Hepatocyte (in vitro differentiated cells): Measurements from ENCODE around the gene RNF41. TPM values are rescaled to one million over a fixed set of nuclear protein-coding genes. Genes with fewer than 3 reads are reported as not detected.

Experiments
- DNase-seq: peaks from one replicate; pipeline ENCODE4 v3.0.0-alpha.2; 2016; ENCODE audit warnings: low spot score
- H2AFZ ChIP-seq: fragments of 200-600 bp; sonication (generic); 2 replicates; pipeline ENCODE4 v1.6.0; 2016; ENCODE audit warnings: antibody characterized with exemption, mild to moderate bottlenecking
- H3K27ac ChIP-seq: fragments of 200-600 bp; sonication (generic); 2 replicates; pipeline ENCODE4 v1.5.1; 2016; ENCODE audit warnings: mild to moderate bottlenecking
- H3K27me3 ChIP-seq: fragments of 200-600 bp; sonication (generic); 2 replicates; pipeline ENCODE4 v1.6.1; 2016
- H3K36me3 ChIP-seq: fragments of 200-600 bp; sonication (generic); replicated peaks from 2 replicates; pipeline ENCODE4 v1.5.1; 2016; ENCODE audit warnings: low read depth; ENCODE audit not compliant: insufficient read depth
- H3K4me1 ChIP-seq: fragments of 200-600 bp; sonication (generic); 2 replicates; pipeline ENCODE4 v1.5.1; 2016; ENCODE audit warnings: mild to moderate bottlenecking, moderate library complexity; ENCODE audit not compliant: insufficient read depth
- H3K4me2 ChIP-seq: fragments of 200-600 bp; sonication (generic); 2 replicates; pipeline ENCODE4 v1.6.0; 2016
- H3K4me3 ChIP-seq: fragments of 200-600 bp; sonication (generic); 2 replicates; pipeline ENCODE4 v1.5.1; 2016; ENCODE audit warnings: mild to moderate bottlenecking
- H3K79me2 ChIP-seq: fragments of 200-600 bp; sonication (generic); 2 replicates; pipeline ENCODE4 v1.6.0; 2017; ENCODE audit warnings: mild to moderate bottlenecking
- H3K9me2 ChIP-seq: fragments of 200-600 bp; sonication (generic); replicated peaks from 2 replicates; pipeline ENCODE4 v1.6.0; 2017; ENCODE audit warnings: mild to moderate bottlenecking; ENCODE audit not compliant: insufficient read depth
- H3K9me3 ChIP-seq: fragments of 200-600 bp; sonication (generic); 2 replicates; pipeline ENCODE4 v1.5.1; 2016; ENCODE audit warnings: low read depth, mild to moderate bottlenecking
- H4K20me1 ChIP-seq: fragments of 200-600 bp; sonication (generic); 2 replicates; pipeline ENCODE4 v1.6.0; 2016; ENCODE audit warnings: mild to moderate bottlenecking; ENCODE audit not compliant: insufficient read depth, poor library complexity, severe bottlenecking
- CTCF ChIP-seq: fragments of 200-600 bp; sonication (generic); IDR thresholded peaks from 2 replicates; pipeline ENCODE4 v1.5.1; 2016; ENCODE audit warnings: antibody characterized with exemption, mild to moderate bottlenecking; ENCODE audit not compliant: poor library complexity
- EZH2 ChIP-seq: fragments of 200-600 bp; sonication (generic); IDR thresholded peaks from 2 replicates; pipeline ENCODE4 v1.6.1; 2016; ENCODE audit warnings: antibody characterized with exemption, mild to moderate bottlenecking, borderline replicate concordance
- EZH2phosphoT487 ChIP-seq: fragments of 200-600 bp; sonication (generic); IDR thresholded peaks from one replicate; pipeline ENCODE4 v1.6.1; 2018; ENCODE audit warnings: antibody characterized with exemption, mild to moderate bottlenecking, low read depth, moderate library complexity; ENCODE audit not compliant: unreplicated experiment, severe bottlenecking
- WGBS: methylation state at CpG from one replicate; pipeline ENCODE4 v1.1.6; 2016; ENCODE audit warnings: low lambda C conversion rate; ENCODE audit errors: missing lambda C conversion rate; 5-methylcytosine and 5-hydroxymethylcytosine counted together
- polyA plus RNA-seq: library from polyadenylated mRNA; unstranded; fragments of >200 nt; fragmentation: Nextera tagmentation; extraction: Ambion mirVana; gene quantifications from 2 replicates; pipeline ENCODE4 v1.2.1, GENCODE V29; 2016
- total RNA-seq: library from RNA; depleted of rRNA; stranded (reverse); fragments of >200 nt; gene quantifications from 2 replicates; pipeline ENCODE4 v1.2.3, GENCODE V29; 2014

The RNF41 gene
- total and polyA plus RNA-seq, 2 experiments from 2014 or later: 22.5 to 47.6 TPM

- peak; percentile 92 for DNase-seq
- H3K4me1 ChIP-seq: peaks cover under 1% of the 10 kb centered on the region
- H3K79me2 ChIP-seq: peaks cover 11% of the 10 kb centered on the region
- TF ChIP-seq CTCF (peak; percentile 88), EZH2 (no peak), EZH2phosphoT487 (no peak)
- 46% methylated on average over 1 of the region's 1 CpG for WGBS
- no peaks in the 10 kb centered on the region for H3K9me2 ChIP-seq
- H3K27me3 ChIP-seq: no peaks in the 10 kb centered on the region
- H2AFZ ChIP-seq: peak overlapping the region; percentile 72
- no peak overlapping the region for H3K4me2 ChIP-seq
- no peaks in the 10 kb centered on the region for H3K9me3 ChIP-seq
- H4K20me1 ChIP-seq: no peaks in the 10 kb centered on the region
- H3K36me3 ChIP-seq: no peaks in the 10 kb centered on the region
- H3K4me3 ChIP-seq: no peak overlapping the region
- no peak overlapping the region for H3K27ac ChIP-seq
Observed at GRCh38 chr12:56193025-56193578, 28.6 kb downstream of the RNF41 start.

GRCh38 chr12:56192582-56192981, 29.1 kb downstream of the RNF41 start:
- peaks cover 6% of the 10 kb centered on the region for H3K4me1 ChIP-seq
- no peaks in the 10 kb centered on the region for H3K27me3 ChIP-seq
- TF ChIP-seq EZH2 (no peak), CTCF (no peak), EZH2phosphoT487 (no peak)
- H3K9me2 ChIP-seq: no peaks in the 10 kb centered on the region
- no peak overlapping the region for H3K4me3 ChIP-seq
- no peak for DNase-seq
- no peak overlapping the region for H3K4me2 ChIP-seq
- no peaks in the 10 kb centered on the region for H3K36me3 ChIP-seq
- no peaks in the 10 kb centered on the region for H3K9me3 ChIP-seq
- H4K20me1 ChIP-seq: no peaks in the 10 kb centered on the region
- H3K79me2 ChIP-seq: peaks cover 16% of the 10 kb centered on the region
- H2AFZ ChIP-seq: no peak overlapping the region
- H3K27ac ChIP-seq: no peak overlapping the region

GRCh38 chr12:56190695-56191155, 31.0 kb downstream of the RNF41 start:
- Histone ChIP-seq H3K4me2 (peak overlapping the region; percentile 96), H3K36me3 (no peaks in the 10 kb centered on the region), H2AFZ (peak overlapping the region; percentile 61), H3K27me3 (no peaks in the 10 kb centered on the region), H4K20me1 (peaks cover 8% of the 10 kb centered on the region), H3K9me3 (no peaks in the 10 kb centered on the region), H3K4me3 (peak overlapping the region; percentile 22), H3K4me1 (peaks cover 7% of the 10 kb centered on the region), H3K79me2 (peaks cover 34% of the 10 kb centered on the region), H3K27ac (peak overlapping the region; percentile 99), H3K9me2 (no peaks in the 10 kb centered on the region)
- no peak for DNase-seq
- TF ChIP-seq EZH2: no peak
- no peak for TF ChIP-seq CTCF
- TF ChIP-seq EZH2phosphoT487: no peak
- 21% methylated on average over 9 of the region's 9 CpGs for WGBS
